Coronary artery (tissue), 2 donors: ENCODE measurements around the gene SNU13.
"Not testable (repeated sequence)": the region's sequence is repeated elsewhere in the genome, so short reads cannot be mapped to it uniquely, and the experiment has no call there.

Experiments used
- DNase-seq: peaks from one replicate; pipeline ENCODE4 v3.0.0-alpha.2; 2017; ENCODE audit warnings: low spot score
- H3K27ac ChIP-seq, 2 donors: fragments of 200-600 bp; sonication (generic); one replicate each; pipeline ENCODE4 v1.5.1; 2016 to 2019
- H3K4me3 ChIP-seq: fragments of 200-600 bp; sonication (generic); 2 replicates; pipeline ENCODE4 v1.5.1; 2016; ENCODE audit warnings: mild to moderate bottlenecking, moderate library complexity
- CTCF ChIP-seq: fragments of 200-600 bp; sonication (generic); IDR thresholded peaks from one replicate; pipeline ENCODE4 v1.5.1; 2019; ENCODE audit warnings: antibody characterized with exemption

SNU13 gene

GRCh38 chr22:41664490-41664889 lies 24.2 kb downstream of the SNU13 start:
- no peak overlapping the region for H3K27ac ChIP-seq
- DNase-seq = no peak
- H3K4me3 ChIP-seq = no peak overlapping the region
- no peak for TF ChIP-seq CTCF

GRCh38 chr22:41663594-41663993 lies 25.1 kb downstream of the SNU13 start:
- H3K4me3 ChIP-seq, DNase-seq, H3K27ac ChIP-seq: not testable (repeated sequence)

GRCh38 chr22:41661713-41662112 lies 27.0 kb downstream of the SNU13 start:
- Histone ChIP-seq H3K27ac (no peak overlapping the region), H3K4me3 (no peak overlapping the region)
- no peak for TF ChIP-seq CTCF
- no peak for DNase-seq

- H3K27ac ChIP-seq = no peak overlapping the region
- no peak for TF ChIP-seq CTCF
- no peak for DNase-seq
- no peak overlapping the region for H3K4me3 ChIP-seq
Measured at GRCh38 chr22:41661088-41661487, 27.6 kb downstream of the SNU13 start.

- no peak overlapping the region for H3K27ac ChIP-seq
- TF ChIP-seq CTCF = no peak
- DNase-seq = no peak
- H3K4me3 ChIP-seq = no peak overlapping the region
Measured at GRCh38 chr22:41660416-41660815, 28.3 kb downstream of the SNU13 start.

GRCh38 chr22:41659941-41660340 lies 28.7 kb downstream of the SNU13 start:
- DNase-seq = peak; percentile 24
- no peak overlapping the region for H3K27ac ChIP-seq
- H3K4me3 ChIP-seq = no peak overlapping the region
- TF ChIP-seq CTCF = no peak

- no peak for TF ChIP-seq CTCF
- Histone ChIP-seq H3K27ac (no peak overlapping the region), H3K4me3 (no peak overlapping the region)
- no peak for DNase-seq
Measured at GRCh38 chr22:41658869-41659268, 29.8 kb downstream of the SNU13 start.

GRCh38 chr22:41657709-41658108 lies 31.0 kb downstream of the SNU13 start:
- peak; percentile 26 for DNase-seq
- TF ChIP-seq CTCF = no peak
- Histone ChIP-seq H3K27ac (no peak overlapping the region), H3K4me3 (no peak overlapping the region)
